Astrocyte (in vitro differentiated cells and primary cell): ENCODE measurements around the gene GRM5. TPM values are rescaled to one million over a fixed set of nuclear protein-coding genes. Genes with fewer than 3 reads are reported as not detected.

Source experiments
- DNase-seq: peaks from one replicate; pipeline ENCODE4 v3.0.0-alpha.2; 2010; ENCODE audit warnings: low read depth
- FAIRE-seq: peaks from 2 replicates; lab custom pipeline; 2011; peaks lifted over from hg19 to GRCh38; lab: Jason Lieb, UNC
- H2AFZ ChIP-seq: 2 replicates; pipeline ENCODE4 v1.6.0; 2012; ENCODE audit warnings: low read depth, low read length, inconsistent platforms
- H3K27ac ChIP-seq: 2 replicates; pipeline ENCODE4 v1.5.1; 2011; ENCODE audit warnings: low read depth, low read length, inconsistent platforms
- H3K27me3 ChIP-seq: 2 replicates; pipeline ENCODE4 v1.6.0; 2011; ENCODE audit warnings: low read length, inconsistent platforms; ENCODE audit not compliant: insufficient read depth
- H3K36me3 ChIP-seq: 2 replicates; pipeline ENCODE4 v1.5.1; 2011; ENCODE audit warnings: low read length, inconsistent platforms; ENCODE audit not compliant: insufficient read depth
- H3K4me1 ChIP-seq: 2 replicates; pipeline ENCODE4 v1.5.1; 2011; ENCODE audit warnings: low read length, inconsistent platforms; ENCODE audit not compliant: insufficient read depth
- H3K4me2 ChIP-seq: 2 replicates; pipeline ENCODE4 v1.6.0; 2012; ENCODE audit warnings: low read length, inconsistent platforms
- H3K4me3 ChIP-seq: 2 replicates; pipeline ENCODE4 v1.5.1; 2011; ENCODE audit warnings: low read depth, mild to moderate bottlenecking, low read length, inconsistent platforms; ENCODE audit not compliant: insufficient read depth
- H3K79me2 ChIP-seq: 2 replicates; pipeline ENCODE4 v1.6.0; 2012; ENCODE audit warnings: mild to moderate bottlenecking, low read length, inconsistent platforms; ENCODE audit not compliant: insufficient read depth
- H3K9ac ChIP-seq: 2 replicates; pipeline ENCODE4 v1.6.0; 2012; ENCODE audit warnings: mild to moderate bottlenecking, low read length, inconsistent platforms
- H3K9me3 ChIP-seq: 2 replicates; pipeline ENCODE4 v1.5.1; 2012; ENCODE audit warnings: low read depth, mild to moderate bottlenecking, low read length, inconsistent platforms; ENCODE audit not compliant: insufficient read depth
- H4K20me1 ChIP-seq: 2 replicates; pipeline ENCODE4 v1.6.0; 2012; ENCODE audit warnings: low read length, inconsistent platforms; ENCODE audit not compliant: insufficient read depth
- H3K27ac Mint-ChIP-seq: one replicate; pipeline ENCODE4 v1.8.0; 2021; ENCODE audit warnings: mild to moderate bottlenecking, mixed read lengths; ENCODE audit not compliant: unreplicated experiment
- H3K27me3 Mint-ChIP-seq: one replicate; pipeline ENCODE4 v1.8.0; 2021; ENCODE audit warnings: low read depth, mixed read lengths; ENCODE audit not compliant: unreplicated experiment
- H3K36me3 Mint-ChIP-seq: one replicate; pipeline ENCODE4 v1.8.0; 2021; ENCODE audit warnings: low read depth, mixed read lengths; ENCODE audit not compliant: unreplicated experiment
- H3K4me1 Mint-ChIP-seq: one replicate; pipeline ENCODE4 v1.8.0; 2021; ENCODE audit warnings: low read depth, mixed read lengths; ENCODE audit not compliant: unreplicated experiment
- H3K4me3 Mint-ChIP-seq: one replicate; pipeline ENCODE4 v1.8.0; 2021; ENCODE audit warnings: mild to moderate bottlenecking, moderate library complexity, mixed read lengths; ENCODE audit not compliant: unreplicated experiment
- H3K9me3 Mint-ChIP-seq: one replicate; pipeline ENCODE4 v1.8.0; 2021; ENCODE audit warnings: mild to moderate bottlenecking, mixed read lengths; ENCODE audit not compliant: unreplicated experiment
- CTCF ChIP-seq: IDR thresholded peaks from 2 replicates; pipeline ENCODE4 v1.5.1; 2011; ENCODE audit warnings: low read depth, mild to moderate bottlenecking, inconsistent platforms, low read length, moderate library complexity; ENCODE audit not compliant: insufficient read depth
- EZH2 ChIP-seq: IDR thresholded peaks from 2 replicates; pipeline ENCODE4 v1.6.1; 2012; ENCODE audit warnings: mild to moderate bottlenecking, low read length, inconsistent platforms; ENCODE audit not compliant: insufficient read depth
- total RNA-seq: library from RNA; stranded (reverse); gene quantifications from 2 replicates; pipeline ENCODE4 v1.2.1, GENCODE V29; 2021

The GRM5 gene
- total RNA-seq, 1 donor from 2014 or later: 0.30 TPM

GRCh38 chr11:88799771-88800500, 265.8 kb downstream of the GRM5 start:
- no peak for TF ChIP-seq CTCF
- TF ChIP-seq EZH2: no peak
- Histone ChIP-seq H3K27me3 (no peaks in the 10 kb centered on the region), H3K27ac (no peak overlapping the region), H4K20me1 (no peaks in the 10 kb centered on the region), H3K4me1 (no peaks in the 10 kb centered on the region), H3K9me3 (no peaks in the 10 kb centered on the region), H3K9ac (no peak overlapping the region), H3K79me2 (no peaks in the 10 kb centered on the region), H3K36me3 (no peaks in the 10 kb centered on the region), H3K4me3 (no peak overlapping the region), H2AFZ (no peak overlapping the region), H3K4me2 (no peak overlapping the region)
- H3K9me3 Mint-ChIP-seq: no peaks in the 10 kb centered on the region
- no peak overlapping the region for H3K4me3 Mint-ChIP-seq
- FAIRE-seq: no peak
- no peaks in the 10 kb centered on the region for H3K4me1 Mint-ChIP-seq
- H3K27me3 Mint-ChIP-seq: no peaks in the 10 kb centered on the region
- H3K36me3 Mint-ChIP-seq: no peaks in the 10 kb centered on the region
- H3K27ac Mint-ChIP-seq: no peak overlapping the region
- peak; percentile 16 for DNase-seq

GRCh38 chr11:88790182-88790581, 275.6 kb downstream of the GRM5 start:
- no peak overlapping the region for H3K4me3 Mint-ChIP-seq
- no peaks in the 10 kb centered on the region for H3K79me2 ChIP-seq
- H3K4me1 Mint-ChIP-seq: no peaks in the 10 kb centered on the region
- no peaks in the 10 kb centered on the region for H3K36me3 Mint-ChIP-seq
- no peak overlapping the region for H3K9ac ChIP-seq
- H4K20me1 ChIP-seq: no peaks in the 10 kb centered on the region
- no peak for DNase-seq
- no peaks in the 10 kb centered on the region for H3K9me3 Mint-ChIP-seq
- H3K27ac Mint-ChIP-seq: no peak overlapping the region
- H3K4me2 ChIP-seq: no peak overlapping the region
- no peaks in the 10 kb centered on the region for H3K4me1 ChIP-seq
- no peak overlapping the region for H3K27ac ChIP-seq
- no peak overlapping the region for H2AFZ ChIP-seq
- H3K27me3 ChIP-seq: no peaks in the 10 kb centered on the region
- no peak overlapping the region for H3K4me3 ChIP-seq
- H3K36me3 ChIP-seq: no peaks in the 10 kb centered on the region
- H3K9me3 ChIP-seq: no peaks in the 10 kb centered on the region
- TF ChIP-seq CTCF (no peak), EZH2 (no peak)
- no peaks in the 10 kb centered on the region for H3K27me3 Mint-ChIP-seq
- FAIRE-seq: no peak

GRCh38 chr11:88779577-88779976, 286.2 kb downstream of the GRM5 start:
- Histone ChIP-seq H3K9ac (peak overlapping the region; percentile 70), H3K4me3 (no peak overlapping the region), H3K27me3 (no peaks in the 10 kb centered on the region), H2AFZ (no peak overlapping the region), H3K9me3 (no peaks in the 10 kb centered on the region), H3K4me2 (peak overlapping the region; percentile 58), H4K20me1 (no peaks in the 10 kb centered on the region), H3K79me2 (no peaks in the 10 kb centered on the region), H3K27ac (peak overlapping the region; percentile 86), H3K4me1 (peaks cover 3% of the 10 kb centered on the region), H3K36me3 (no peaks in the 10 kb centered on the region)
- DNase-seq (peak; percentile 92), FAIRE-seq (peak; percentile 88)
- no peaks in the 10 kb centered on the region for H3K36me3 Mint-ChIP-seq
- H3K9me3 Mint-ChIP-seq: peaks cover 4% of the 10 kb centered on the region
- no peaks in the 10 kb centered on the region for H3K27me3 Mint-ChIP-seq
- H3K4me3 Mint-ChIP-seq: no peak overlapping the region
- no peak overlapping the region for H3K27ac Mint-ChIP-seq
- peaks cover 2% of the 10 kb centered on the region for H3K4me1 Mint-ChIP-seq
- TF ChIP-seq EZH2 (no peak), CTCF (no peak)
